Measurements from ENCODE around the gene MGMT.

GRCh38 chr10:129476431-129476830 is 9.4 kb downstream of the MGMT start:
- TF ChIP-seq EP300 (IDR thresholded peaks at IDR 0.05) (no peak), POLR2A (IDR thresholded peaks at IDR 0.05) (no peak)
